22Rv1 (cell line): ENCODE measurements around the gene GRM8.

Experiments used
- H3K27ac ChIP-seq: fragments of 450-650 bp; 2 replicates; pipeline ENCODE4 v1.5.1; 2017
- ZFX ChIP-seq: fragments of 450-650 bp; IDR thresholded peaks from 2 replicates; pipeline ENCODE4 v1.6.1; 2017; ENCODE audit warnings: antibody characterized with exemption, borderline replicate concordance
- TF ChIP-seq, protein P1 (sequence below): fragments of 450-650 bp; IDR thresholded peaks from 2 replicates; pipeline ENCODE4 v1.5.1; 2017; ENCODE audit warnings: mild to moderate bottlenecking

GRM8 gene

DNA sequence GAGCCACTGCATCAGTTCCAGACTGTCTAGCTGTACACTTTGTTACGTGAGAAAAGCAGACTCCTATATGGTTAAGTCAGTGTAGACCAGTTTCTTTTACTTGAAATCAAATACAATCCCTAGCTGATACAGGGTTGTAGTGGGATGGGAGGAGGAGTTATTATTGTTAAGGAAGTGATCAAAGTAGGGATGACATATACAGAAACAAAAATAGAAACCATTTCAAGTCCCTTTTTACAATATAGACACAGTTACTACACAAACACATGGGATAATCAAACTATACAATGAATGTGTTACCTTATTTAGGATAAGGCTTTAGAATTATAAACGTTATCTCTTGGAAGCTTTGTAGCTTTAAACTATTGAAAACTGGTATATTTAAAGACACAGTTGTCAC lies 233.9 kb downstream of the GRM8 start:
- TF ChIP-seq, protein P1, sequence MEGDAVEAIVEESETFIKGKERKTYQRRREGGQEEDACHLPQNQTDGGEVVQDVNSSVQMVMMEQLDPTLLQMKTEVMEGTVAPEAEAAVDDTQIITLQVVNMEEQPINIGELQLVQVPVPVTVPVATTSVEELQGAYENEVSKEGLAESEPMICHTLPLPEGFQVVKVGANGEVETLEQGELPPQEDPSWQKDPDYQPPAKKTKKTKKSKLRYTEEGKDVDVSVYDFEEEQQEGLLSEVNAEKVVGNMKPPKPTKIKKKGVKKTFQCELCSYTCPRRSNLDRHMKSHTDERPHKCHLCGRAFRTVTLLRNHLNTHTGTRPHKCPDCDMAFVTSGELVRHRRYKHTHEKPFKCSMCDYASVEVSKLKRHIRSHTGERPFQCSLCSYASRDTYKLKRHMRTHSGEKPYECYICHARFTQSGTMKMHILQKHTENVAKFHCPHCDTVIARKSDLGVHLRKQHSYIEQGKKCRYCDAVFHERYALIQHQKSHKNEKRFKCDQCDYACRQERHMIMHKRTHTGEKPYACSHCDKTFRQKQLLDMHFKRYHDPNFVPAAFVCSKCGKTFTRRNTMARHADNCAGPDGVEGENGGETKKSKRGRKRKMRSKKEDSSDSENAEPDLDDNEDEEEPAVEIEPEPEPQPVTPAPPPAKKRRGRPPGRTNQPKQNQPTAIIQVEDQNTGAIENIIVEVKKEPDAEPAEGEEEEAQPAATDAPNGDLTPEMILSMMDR, result no peak
- no peak for TF ChIP-seq ZFX

DNA sequence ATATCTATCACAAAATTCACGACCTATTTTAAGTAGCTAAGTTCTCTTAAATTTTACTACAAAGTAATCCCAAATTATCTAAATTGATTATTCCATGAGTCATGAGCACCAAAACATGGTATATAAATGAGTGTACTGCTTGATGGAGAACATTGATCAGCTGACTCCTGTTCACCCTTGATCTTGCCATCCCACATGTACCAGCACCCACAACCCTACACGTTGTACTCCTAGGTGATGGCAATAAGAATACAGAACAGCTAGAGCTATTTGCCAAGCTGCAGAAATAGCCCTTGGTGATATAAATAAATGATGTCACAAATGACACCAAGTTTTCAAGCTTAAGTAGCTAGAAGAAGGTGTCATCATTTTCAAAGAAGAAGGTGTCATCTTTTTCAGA lies 235.5 kb downstream of the GRM8 start:
- TF ChIP-seq, protein P1, result no peak
- TF ChIP-seq ZFX, result no peak
- no peak overlapping the region for H3K27ac ChIP-seq

More for the DNA sequence above, 233.9 kb downstream of the GRM8 start:
- no peak overlapping the region for H3K27ac ChIP-seq

DNA sequence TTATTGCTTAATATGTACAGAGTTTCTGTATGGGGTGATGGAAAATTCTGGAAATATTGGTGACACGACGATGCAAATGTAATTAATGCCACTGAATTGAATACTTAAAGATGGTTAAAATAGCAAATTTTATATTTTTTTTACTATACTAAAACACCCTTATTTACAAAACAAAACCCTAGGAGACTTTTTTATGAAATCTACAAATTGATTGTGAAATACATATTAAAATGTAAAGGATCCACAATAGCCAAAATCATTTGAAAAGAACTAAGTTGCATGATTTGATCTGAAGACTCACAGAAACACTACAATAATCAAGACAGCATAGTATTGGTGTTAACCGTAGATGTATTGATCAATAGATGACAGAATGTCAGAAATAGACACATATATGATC lies 252.0 kb downstream of the GRM8 start:
- no peak overlapping the region for H3K27ac ChIP-seq
- TF ChIP-seq, protein P1, result no peak
- no peak for TF ChIP-seq ZFX

DNA sequence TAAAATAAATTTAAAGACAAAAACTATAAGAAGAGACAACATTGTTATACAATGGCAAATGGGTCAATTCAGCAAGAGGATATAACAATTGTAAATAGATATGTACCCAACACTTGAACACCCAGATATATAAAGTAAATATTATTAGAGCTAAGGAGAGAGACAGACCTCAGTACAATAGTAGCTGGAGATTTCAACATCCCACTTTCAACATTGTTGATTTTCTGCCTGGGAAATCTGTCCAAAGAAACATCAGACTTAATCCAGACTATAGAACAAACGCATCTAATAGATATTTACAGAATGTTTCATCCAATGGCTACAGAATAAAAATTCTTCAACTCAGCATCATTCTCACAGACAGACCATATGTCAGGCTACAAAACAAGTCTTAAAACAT lies 256.1 kb downstream of the GRM8 start:
- no peak overlapping the region for H3K27ac ChIP-seq
- TF ChIP-seq, protein P1, result no peak
- no peak for TF ChIP-seq ZFX

DNA sequence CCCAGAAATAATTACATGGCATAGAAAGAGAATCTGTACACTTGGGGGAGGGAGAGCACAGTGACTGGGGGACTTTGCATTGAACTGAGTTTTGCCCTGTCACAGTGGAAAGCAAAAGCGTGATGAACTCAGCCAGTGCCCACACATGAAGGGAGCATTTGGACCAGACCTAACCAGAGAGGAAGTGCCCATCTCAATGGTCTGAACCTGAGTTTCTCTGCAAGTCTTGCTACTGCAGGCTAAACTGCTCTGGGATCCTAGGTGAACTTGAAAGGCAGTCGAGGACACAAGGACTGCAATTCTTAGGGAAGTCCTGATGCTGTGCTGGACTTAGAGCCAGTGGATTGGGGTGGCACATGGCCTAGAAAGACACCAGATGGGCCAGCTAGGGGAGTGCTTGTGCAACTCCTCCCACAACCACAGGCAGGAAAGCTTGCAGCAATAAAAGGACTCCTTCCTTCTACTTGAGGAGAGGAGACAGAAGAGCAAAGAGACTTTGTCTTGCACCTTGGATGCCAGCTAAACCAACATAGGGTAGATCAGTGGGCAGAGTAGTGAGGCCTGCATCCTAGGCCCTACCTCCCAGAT lies 259.0 kb downstream of the GRM8 start:
- H3K27ac ChIP-seq, result no peak overlapping the region
- no peak for TF ChIP-seq ZFX
- TF ChIP-seq, protein P1, result no peak

DNA sequence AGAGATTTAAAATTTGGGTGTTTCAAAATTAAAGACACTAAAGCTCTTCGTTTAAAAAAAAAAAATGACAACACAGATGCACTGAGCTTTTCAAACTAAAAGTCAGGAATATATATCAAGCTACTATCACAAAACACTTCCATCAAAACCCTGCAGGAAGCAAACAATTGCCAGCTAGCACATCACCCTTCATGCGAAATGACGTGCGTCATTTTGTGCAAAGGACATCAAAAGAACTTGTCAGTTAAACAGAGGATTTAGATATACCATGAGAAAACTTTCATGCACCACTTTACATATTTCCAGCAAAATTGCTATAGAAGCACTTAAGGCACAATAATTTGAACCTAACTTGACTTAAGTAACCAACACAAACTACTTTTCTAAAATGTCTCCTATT lies 264.7 kb downstream of the GRM8 start:
- TF ChIP-seq ZFX, result no peak
- TF ChIP-seq, protein P1, result no peak
- no peak overlapping the region for H3K27ac ChIP-seq

DNA sequence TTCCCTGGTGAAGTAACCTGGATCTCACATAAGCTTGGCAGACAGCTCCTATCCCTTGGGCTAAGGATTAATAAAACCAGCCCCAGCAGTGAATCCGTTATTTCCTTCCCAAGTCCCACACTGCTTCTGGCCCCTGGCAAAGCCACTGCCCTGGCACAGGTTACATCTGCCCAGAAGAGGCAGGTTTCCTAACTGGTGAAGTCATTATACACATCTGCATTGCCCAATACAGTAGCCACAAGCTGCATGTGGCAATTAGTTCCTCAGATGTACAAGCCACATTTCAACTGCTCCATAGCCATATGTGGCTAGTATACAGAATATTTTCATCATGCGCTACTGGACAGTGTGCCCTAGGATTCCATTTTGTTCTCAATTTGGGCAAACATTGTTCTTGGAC lies 273.0 kb downstream of the GRM8 start:
- TF ChIP-seq, protein P1, result no peak
- no peak for TF ChIP-seq ZFX
- no peak overlapping the region for H3K27ac ChIP-seq
